ENCODE results near the gene RNF5. TPM values are rescaled to one million over a fixed set of nuclear protein-coding genes. Genes with fewer than 3 reads are reported as not detected.
"Not testable (repeated sequence)": the region's sequence is repeated elsewhere in the genome, so short reads cannot be mapped to it uniquely, and the experiment has no call there.

The RNF5 gene
- total RNA-seq, 1 experiment from 2014 or later = 60.0 TPM

GRCh38 chr6:32177183-32177787 is 920 bp upstream of the RNF5 start:
- no peaks in the 10 kb centered on the region for H3K36me3 ChIP-seq
- H3K9me3 ChIP-seq (replicated peaks) = no peaks in the 10 kb centered on the region
- peak overlapping the region; percentile 62 for H3K4me3 ChIP-seq
- no peaks in the 10 kb centered on the region for H3K27me3 ChIP-seq
- H3K27ac ChIP-seq = peak overlapping the region; percentile 80
- DNase-seq = peak; percentile 67 to 78
- peaks cover 5% of the 10 kb centered on the region; the same call in 1 of the 2 replicates for H3K4me1 ChIP-seq

GRCh38 chr6:32178547-32179440 is 589 bp downstream of the RNF5 start:
- Histone ChIP-seq H3K27ac (peak overlapping the region; percentile 80), H3K9me3 (replicated peaks) (no peaks in the 10 kb centered on the region), H3K36me3 (no peaks in the 10 kb centered on the region), H3K4me1 (peaks cover 5% of the 10 kb centered on the region; the same call in 1 of the 2 replicates), H3K4me3 (peak overlapping the region; percentile 62), H3K27me3 (no peaks in the 10 kb centered on the region)
- no peak for DNase-seq

- H3K4me3 ChIP-seq = no peak overlapping the region
- H3K4me1 ChIP-seq = peaks cover 3% of the 10 kb centered on the region; the same call in 1 of the 2 replicates
- H3K9me3 ChIP-seq (replicated peaks) = no peaks in the 10 kb centered on the region
- H3K27me3 ChIP-seq = no peaks in the 10 kb centered on the region
- H3K36me3 ChIP-seq = no peaks in the 10 kb centered on the region
- DNase-seq = no peak
- H3K27ac ChIP-seq = no peak overlapping the region
Observed at GRCh38 chr6:32179766-32180405, 1.7 kb downstream of the RNF5 start.

GRCh38 chr6:32181148-32181702 is 3.0 kb downstream of the RNF5 start:
- DNase-seq = no peak

GRCh38 chr6:32181915-32182529 is 3.8 kb downstream of the RNF5 start:
- no peaks in the 10 kb centered on the region for H3K4me1 ChIP-seq
- H3K9me3 ChIP-seq (replicated peaks) = no peaks in the 10 kb centered on the region
- H3K36me3 ChIP-seq = peaks cover 4% of the 10 kb centered on the region; the same call in 1 of the 2 replicates
- no peak for DNase-seq
- no peaks in the 10 kb centered on the region for H3K27me3 ChIP-seq
- no peak overlapping the region for H3K27ac ChIP-seq
- no peak overlapping the region for H3K4me3 ChIP-seq

More at GRCh38 chr6:32181148-32181702, 3.0 kb downstream of the RNF5 start:
- H3K4me3 ChIP-seq = no peak overlapping the region
- H3K4me1 ChIP-seq = no peaks in the 10 kb centered on the region
- no peaks in the 10 kb centered on the region for H3K36me3 ChIP-seq
- no peaks in the 10 kb centered on the region for H3K27me3 ChIP-seq
- H3K9me3 ChIP-seq (replicated peaks) = no peaks in the 10 kb centered on the region
- no peak overlapping the region for H3K27ac ChIP-seq

- Histone ChIP-seq H3K4me3 (no peak overlapping the region), H3K4me1 (no peaks in the 10 kb centered on the region), H3K36me3 (peaks cover 4% of the 10 kb centered on the region; the same call in 1 of the 2 replicates), H3K27ac (no peak overlapping the region), H3K9me3 (replicated peaks) (no peaks in the 10 kb centered on the region), H3K27me3 (no peaks in the 10 kb centered on the region)
- no peak for DNase-seq
Observed at GRCh38 chr6:32182555-32182981, 4.4 kb downstream of the RNF5 start.

- H3K36me3 ChIP-seq = peaks cover 4% of the 10 kb centered on the region; the same call in 1 of the 2 replicates
Observed at GRCh38 chr6:32183030-32183429, 4.8 kb downstream of the RNF5 start.

GRCh38 chr6:32183483-32184083 is 5.4 kb downstream of the RNF5 start:
- Histone ChIP-seq H3K4me3 (no peak overlapping the region), H3K27me3 (no peaks in the 10 kb centered on the region), H3K27ac (no peak overlapping the region), H3K36me3 (peaks cover 4% of the 10 kb centered on the region; the same call in 1 of the 2 replicates), H3K4me1 (peaks cover 2% of the 10 kb centered on the region; the same call in 1 of the 2 replicates), H3K9me3 (replicated peaks) (no peaks in the 10 kb centered on the region)
- no peak for DNase-seq

More at GRCh38 chr6:32183030-32183429, 4.8 kb downstream of the RNF5 start:
- Histone ChIP-seq H3K9me3 (replicated peaks) (no peaks in the 10 kb centered on the region), H3K4me1 (no peaks in the 10 kb centered on the region), H3K27ac (no peak overlapping the region), H3K27me3 (no peaks in the 10 kb centered on the region), H3K4me3 (no peak overlapping the region)
- no peak for DNase-seq

GRCh38 chr6:32184084-32184640 is 6.0 kb downstream of the RNF5 start, which contains the start of gene AGER:
Gene AGER (minus strand): TSS chr6:32184253. CDS start chr6:32184222, 31 bp downstream.
- H3K27me3 ChIP-seq = no peaks in the 10 kb centered on the region
- H3K27ac ChIP-seq = no peak within 1 kb of the TSS
- peaks cover 4% of the 10 kb centered on the region; the same call in 1 of the 2 replicates for H3K4me1 ChIP-seq
- DNase-seq = no peak
- no peaks in the 10 kb centered on the region for H3K9me3 ChIP-seq (replicated peaks)
- H3K4me3 ChIP-seq = no peak within 1 kb of the TSS
- peaks cover 4% of the 10 kb centered on the region; the same call in 1 of the 2 replicates for H3K36me3 ChIP-seq

- H3K36me3 ChIP-seq = not testable (repeated sequence)
Observed at GRCh38 chr6:32185681-32186131, 7.5 kb downstream of the RNF5 start.

GRCh38 chr6:32186151-32186840 is 8.1 kb downstream of the RNF5 start:
- H3K4me1 ChIP-seq; H3K27ac ChIP-seq; DNase-seq; H3K36me3 ChIP-seq; H3K4me3 ChIP-seq; H3K27me3 ChIP-seq; H3K9me3 ChIP-seq (replicated peaks): not testable (repeated sequence)

More at GRCh38 chr6:32185681-32186131, 7.5 kb downstream of the RNF5 start:
- H3K4me3 ChIP-seq; H3K27ac ChIP-seq; H3K27me3 ChIP-seq; H3K9me3 ChIP-seq (replicated peaks); H3K4me1 ChIP-seq: not testable (repeated sequence)
- DNase-seq = peak; percentile 75 to 80

- H3K27me3 ChIP-seq = no peaks in the 10 kb centered on the region
- H3K36me3 ChIP-seq = peaks cover 4% of the 10 kb centered on the region; the same call in 1 of the 2 replicates
- peaks cover 7% of the 10 kb centered on the region; the same call in 1 of the 2 replicates for H3K4me1 ChIP-seq
- no peak for DNase-seq
- no peak overlapping the region for H3K4me3 ChIP-seq
- H3K9me3 ChIP-seq (replicated peaks) = no peaks in the 10 kb centered on the region
- H3K27ac ChIP-seq = no peak overlapping the region
Observed at GRCh38 chr6:32187009-32187709, 9.0 kb downstream of the RNF5 start.
